T-helper 9 cell (primary cell): ENCODE measurements around the gene ATP8B4.
"Not testable (repeated sequence)": the region's sequence is repeated elsewhere in the genome, so short reads cannot be mapped to it uniquely, and the experiment has no call there.

Experiments
- DNase-seq: peaks from one replicate; pipeline ENCODE4 v3.0.0-alpha.2; 2020
- total RNA-seq, 2 donors: gene quantifications; one replicate each; lab custom pipeline; 2026; lab: John Stamatoyannopoulos, UW

Gene ATP8B4, protein sequence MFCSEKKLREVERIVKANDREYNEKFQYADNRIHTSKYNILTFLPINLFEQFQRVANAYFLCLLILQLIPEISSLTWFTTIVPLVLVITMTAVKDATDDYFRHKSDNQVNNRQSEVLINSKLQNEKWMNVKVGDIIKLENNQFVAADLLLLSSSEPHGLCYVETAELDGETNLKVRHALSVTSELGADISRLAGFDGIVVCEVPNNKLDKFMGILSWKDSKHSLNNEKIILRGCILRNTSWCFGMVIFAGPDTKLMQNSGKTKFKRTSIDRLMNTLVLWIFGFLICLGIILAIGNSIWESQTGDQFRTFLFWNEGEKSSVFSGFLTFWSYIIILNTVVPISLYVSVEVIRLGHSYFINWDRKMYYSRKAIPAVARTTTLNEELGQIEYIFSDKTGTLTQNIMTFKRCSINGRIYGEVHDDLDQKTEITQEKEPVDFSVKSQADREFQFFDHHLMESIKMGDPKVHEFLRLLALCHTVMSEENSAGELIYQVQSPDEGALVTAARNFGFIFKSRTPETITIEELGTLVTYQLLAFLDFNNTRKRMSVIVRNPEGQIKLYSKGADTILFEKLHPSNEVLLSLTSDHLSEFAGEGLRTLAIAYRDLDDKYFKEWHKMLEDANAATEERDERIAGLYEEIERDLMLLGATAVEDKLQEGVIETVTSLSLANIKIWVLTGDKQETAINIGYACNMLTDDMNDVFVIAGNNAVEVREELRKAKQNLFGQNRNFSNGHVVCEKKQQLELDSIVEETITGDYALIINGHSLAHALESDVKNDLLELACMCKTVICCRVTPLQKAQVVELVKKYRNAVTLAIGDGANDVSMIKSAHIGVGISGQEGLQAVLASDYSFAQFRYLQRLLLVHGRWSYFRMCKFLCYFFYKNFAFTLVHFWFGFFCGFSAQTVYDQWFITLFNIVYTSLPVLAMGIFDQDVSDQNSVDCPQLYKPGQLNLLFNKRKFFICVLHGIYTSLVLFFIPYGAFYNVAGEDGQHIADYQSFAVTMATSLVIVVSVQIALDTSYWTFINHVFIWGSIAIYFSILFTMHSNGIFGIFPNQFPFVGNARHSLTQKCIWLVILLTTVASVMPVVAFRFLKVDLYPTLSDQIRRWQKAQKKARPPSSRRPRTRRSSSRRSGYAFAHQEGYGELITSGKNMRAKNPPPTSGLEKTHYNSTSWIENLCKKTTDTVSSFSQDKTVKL
- total RNA-seq, result 0 to 0.14 reads per million in 2 donors

DNA sequence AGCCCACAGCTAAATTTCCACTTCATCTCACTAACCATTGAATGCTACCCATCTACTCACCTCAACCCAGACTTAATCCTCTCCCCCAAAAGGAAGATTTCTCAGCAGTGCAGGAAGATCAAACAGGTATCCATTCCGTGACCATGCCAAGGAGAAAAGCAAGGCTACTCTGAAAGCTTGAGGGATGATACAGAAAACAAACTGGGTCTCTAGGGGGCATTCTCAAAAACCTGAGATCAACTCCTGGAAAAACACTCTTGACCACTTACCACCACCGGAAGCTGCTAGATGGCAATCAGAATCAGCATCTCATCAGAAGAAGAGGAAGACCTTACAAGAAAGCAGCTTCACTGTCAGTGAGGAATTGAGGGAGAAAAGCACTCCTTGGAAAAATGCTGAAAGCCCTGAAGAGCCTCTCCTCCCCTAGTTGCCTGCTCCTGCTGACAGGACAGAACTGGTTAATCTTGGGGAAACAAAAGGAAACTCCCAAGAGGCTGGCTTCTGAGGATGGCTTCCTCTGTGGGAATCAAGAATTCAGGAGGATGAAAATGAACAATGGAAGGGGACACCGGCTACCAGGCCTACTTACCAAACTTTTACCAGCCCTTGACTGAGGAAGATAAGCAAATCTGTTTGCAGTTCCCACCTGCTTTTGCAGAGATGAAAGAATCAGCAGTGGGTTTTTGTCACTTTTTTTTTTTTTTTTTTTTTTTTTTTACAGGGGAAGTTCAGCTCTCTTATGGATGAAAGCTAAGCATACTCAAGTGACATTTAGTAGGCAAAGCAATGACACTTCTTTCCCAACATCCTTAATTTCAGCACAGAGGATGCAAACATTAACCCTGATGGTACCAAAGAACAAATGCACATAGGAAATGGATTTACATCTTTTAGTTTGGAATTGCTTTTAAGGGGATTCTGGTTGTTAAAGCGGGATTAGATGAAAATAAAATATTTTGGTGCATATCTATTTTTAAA is at the start of gene ATP8B4:
Gene ATP8B4, minus strand, starts transcription at position 171 of the 978 bp plus-strand sequence. CDS start 12,267 bp downstream, outside the sequence.
- DNase-seq, result no peak

DNA sequence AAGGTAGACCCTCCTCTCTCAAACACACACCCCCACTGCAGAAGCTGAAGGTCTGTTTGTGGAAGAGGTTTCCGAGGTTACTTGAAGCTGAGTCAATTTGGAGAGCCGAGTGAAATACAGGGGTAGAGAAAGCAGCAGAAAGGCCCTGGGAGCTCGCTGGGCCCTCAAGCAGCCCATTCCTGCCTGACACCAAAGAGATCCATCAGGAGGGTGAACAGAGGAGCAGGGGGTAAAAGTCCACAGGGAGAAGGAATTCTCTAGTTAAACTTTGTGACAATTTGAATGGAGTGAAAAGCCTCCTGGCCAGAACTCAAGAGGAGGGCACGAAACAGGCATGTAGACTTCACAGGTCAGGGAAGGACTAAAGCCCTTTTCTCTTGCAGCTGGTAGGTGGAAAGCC is 49.3 kb upstream of the ATP8B4 start:
- no peak for DNase-seq

DNA sequence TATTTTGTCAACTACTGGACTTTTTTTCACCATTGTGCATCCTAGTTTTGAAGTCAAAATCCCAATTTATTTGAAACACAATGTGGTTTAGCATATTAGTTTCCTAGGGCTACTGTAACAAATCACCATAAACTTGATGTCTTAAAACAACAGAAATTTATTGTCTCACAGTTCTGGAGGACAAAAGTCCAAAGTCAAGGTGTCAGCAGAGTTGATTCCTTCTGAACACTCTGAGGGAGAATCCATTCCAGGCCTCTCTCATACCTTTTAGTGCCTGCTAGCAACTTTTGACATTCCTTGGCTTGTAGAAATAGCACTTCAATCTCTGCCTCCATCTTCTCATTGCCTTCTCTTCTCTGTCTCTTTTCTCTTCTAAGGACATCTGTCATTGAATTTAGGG is 48.1 kb upstream of the ATP8B4 start:
- no peak for DNase-seq

DNA sequence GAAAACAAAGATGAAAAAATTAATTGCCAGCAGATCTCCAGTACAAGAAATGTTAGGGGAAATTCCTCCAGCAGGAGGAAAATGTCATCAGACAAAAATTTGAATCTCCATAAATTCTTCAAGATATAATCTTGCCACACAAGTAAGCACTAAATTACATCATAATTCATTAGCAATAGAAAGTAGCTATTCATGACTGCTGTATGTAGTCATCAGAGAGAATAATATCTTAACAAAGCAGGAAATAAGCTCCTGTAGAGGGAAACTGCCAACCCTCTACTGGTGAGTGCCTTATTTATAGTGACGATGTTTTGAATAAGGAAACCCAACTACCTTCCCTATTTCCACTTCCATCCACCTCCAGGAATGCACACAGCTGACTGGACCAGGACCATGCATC is 47.2 kb upstream of the ATP8B4 start:
- DNase-seq, result no peak

DNA sequence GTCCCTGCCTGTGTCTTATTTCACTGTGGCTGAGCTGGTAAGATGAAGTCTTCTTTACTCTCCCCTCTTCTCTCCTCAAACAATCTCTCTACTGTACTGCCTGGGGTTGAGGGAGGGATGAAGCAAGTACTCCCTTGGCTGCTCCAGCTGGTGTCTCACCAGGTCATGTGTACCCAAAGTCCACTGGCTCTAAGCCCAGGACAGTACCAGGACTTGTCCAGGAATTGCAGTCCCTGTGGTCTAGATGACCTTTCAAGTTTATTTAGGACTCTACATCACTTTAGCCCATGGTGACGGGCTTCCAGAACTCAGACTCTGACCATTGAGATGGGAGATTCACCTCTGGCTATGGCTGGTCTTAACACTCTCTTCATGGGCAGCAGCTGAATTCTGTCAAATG is 45.4 kb upstream of the ATP8B4 start:
- no peak for DNase-seq

DNA sequence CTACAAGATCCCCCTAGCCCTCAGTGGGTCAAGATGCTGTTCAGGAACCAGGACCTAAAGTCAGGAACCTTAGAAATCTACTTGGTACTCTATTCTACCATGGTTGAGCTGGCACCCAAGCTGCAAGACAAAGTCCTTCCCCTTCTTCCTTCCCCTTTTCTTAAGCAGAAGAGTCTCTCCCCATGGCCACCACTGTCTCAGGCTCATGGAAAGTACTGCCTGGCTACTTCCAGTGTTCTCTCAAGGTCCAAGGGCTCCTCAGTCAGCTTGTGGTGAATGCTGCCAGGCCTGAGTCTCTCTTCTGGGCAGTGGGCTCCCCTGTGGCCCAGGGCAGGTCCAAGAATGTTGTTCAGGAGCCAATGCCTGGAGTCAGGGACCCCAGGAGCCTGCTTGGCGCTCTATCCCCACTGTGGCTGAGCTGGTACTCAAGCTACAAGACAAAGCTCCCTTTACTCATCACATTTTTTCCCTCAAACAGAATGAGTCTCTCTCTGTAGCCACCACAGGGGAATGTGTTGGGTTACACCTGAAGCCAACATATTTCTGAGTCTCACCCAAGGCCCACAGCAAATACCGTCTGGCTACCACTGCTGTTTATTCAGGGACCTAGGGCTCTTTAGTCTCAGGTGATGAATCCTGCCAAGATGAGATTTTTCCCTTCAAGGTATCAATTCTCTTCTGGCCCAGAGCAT is 44.8 kb upstream of the ATP8B4 start:
- DNase-seq, result no peak

DNA sequence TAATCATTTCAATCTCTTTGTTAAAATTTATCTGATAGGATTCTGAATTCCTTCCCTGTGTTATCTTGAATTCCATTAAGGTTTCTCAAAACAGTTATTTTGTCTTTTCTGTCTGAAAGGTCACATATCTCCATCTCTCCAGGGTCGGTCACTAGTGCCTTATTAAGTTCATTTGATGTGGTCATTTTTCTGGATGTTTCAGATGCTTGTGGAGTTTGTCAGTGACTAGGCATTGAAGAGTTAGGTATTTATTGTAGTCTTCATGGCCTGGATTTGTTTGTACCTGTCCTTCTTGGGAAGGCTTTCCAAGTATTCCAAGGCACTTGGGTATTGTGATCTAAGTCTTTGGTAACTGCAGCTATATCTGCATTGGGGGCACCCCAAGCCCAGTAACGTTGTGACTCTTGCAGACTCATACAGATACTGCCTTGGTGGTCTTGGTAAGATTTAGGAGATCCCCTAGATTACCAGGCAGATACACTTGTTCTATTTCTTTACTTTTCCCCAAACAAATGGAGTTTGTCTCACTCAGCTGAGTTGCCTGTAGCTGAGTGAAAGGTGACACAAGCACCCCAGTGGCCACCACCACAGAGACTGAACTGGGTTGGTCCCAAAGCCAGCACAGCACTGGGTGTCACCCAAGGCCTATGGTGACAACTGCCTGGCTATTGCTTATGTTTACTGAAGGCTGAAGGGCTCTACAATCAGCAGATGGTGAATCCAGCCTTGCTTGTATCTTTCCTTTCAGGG is 44.1 kb upstream of the ATP8B4 start:
- DNase-seq, result no peak

DNA sequence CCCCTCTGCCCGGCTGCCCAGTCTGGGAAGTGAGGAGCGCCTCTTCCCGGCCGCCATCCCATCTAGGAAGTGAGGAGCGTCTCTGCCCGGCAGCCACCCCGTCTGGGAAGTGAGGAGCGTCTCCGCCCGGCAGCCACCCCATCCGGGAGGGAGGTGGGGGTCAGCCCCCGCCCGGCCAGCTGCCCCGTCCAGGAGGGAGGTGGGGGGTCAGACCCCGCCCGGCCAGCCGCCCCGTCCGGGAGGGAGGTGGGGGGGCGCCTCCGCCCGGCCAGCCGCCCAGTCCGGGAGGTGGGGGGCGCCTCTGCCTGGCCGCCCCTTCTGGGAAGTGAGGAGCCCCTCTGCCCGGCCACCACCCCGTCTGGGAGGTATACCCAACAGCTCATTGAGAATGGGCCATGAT is 39.2 kb upstream of the ATP8B4 start:
- not testable (repeated sequence) for DNase-seq

DNA sequence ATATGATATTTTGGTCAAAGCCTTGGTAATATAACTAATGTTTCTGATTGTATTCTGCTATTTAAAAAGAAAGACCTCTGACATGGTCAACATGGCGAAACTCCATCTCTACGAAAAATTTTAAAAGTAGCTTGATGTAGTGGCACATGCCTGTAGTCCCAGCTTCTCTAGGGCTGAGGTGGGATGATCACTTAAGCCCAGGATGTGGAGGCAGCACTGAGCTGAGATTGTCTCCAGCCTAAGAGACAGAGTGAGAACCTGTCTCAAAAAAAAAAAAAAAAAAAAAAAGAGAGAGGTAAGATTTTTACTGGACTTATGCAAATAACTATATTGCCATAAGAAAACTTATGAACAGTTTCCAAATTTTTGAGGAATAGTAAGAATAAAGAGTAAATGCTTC is 32.4 kb upstream of the ATP8B4 start:
- DNase-seq, result no peak

DNA sequence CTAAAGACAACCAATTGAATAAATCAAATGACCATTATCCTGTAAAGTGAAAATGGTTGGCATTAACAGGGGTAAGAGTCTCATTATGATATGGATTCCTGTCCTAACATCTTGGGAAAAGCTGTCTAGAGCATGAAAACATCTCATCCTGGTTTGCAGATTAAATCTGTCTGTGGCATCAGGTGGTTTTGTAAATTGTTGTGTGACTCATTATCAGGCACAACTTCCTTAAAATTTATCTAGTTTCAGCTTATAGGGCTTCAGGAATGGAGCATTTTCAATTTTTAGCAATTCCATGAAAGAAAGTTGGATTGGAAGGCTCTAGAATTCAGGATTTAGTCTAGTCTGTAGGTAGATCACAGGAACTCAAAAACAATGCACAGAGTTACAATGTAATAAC is 31.8 kb upstream of the ATP8B4 start:
- DNase-seq, result no peak

DNA sequence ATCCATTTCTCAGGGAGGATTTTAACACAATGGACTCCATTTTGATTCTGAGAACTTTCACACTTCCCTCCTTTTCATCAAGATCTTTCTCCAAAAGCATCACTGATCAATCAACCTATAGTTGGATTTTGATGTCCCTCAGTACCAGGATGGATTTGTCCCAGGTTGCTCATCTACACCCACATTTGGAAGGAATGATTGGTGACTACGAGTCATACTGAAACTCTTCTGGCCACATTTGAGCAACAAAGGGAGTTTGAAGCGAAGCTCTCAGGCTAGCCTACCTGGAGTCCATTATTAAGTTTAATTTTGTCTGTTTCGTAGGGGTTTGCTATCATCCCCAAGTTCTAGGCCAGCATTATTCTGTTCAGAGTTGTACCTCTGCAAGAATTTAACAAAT is 31.3 kb upstream of the ATP8B4 start:
- DNase-seq, result no peak

DNA sequence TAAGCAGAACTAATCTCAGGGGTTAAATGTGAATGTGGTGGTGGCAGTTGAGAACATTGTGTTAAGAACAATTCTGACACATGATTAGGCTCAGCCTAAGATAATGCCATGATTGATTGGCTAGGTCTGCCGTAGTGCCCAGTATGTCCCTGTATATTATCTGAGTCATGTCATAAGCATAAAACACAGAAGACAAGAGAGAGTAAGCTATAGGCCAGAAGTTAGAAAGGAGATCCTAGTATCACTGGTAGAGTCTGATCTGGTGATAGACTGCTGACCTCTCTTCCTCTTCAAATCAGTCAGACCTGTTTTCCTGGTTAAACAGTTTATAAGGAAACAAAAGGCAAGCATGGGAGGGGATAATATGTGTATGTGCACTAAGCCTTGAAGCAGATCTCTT is 30.1 kb upstream of the ATP8B4 start:
- DNase-seq, result no peak

DNA sequence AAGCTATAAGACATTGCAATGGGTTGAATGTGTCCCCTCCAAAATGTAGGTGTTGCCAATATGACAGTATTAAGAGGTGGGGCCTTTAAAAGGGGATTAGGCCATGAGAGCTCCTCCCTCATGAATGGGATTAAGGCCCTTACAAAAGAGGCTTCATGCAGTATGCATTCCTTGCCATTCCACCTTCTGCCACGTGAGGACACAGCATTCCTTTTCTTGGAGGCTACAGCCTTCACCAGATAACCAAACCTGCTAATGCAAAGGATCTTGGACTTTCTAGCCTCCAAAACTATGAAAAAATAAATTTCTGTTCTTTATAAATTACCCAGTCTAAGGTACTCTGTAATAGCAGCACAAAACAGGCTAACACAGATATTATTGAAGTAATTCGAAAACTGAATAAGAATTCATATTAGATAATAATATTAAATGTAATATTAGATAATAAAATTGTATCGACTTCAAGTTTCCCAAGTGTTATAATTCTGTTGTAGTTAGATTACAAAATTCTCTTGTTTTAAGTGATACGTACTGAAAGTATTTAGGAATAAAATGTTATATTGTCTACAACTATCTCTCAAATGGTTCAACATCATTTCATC is 29.4 kb upstream of the ATP8B4 start:
- no peak for DNase-seq

DNA sequence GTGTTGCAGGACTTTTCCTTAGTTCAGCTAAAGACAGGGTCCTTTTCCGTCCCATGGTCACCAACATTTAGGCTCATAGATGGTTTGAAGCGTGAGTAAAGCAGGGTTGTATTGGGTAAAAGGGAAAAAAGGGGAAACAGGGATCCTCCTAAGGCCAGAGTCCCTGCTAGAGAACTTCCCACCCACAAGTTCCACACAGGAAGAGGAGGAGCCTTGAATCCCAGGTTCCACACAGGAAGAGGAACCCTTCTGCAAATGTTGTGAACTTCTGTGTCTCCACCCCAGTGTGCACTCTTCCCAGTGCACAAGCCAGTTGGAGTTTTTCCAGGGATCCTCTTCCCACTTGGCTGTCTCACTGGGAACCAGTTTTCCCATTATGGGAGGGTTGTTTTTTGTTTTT is 27.6 kb upstream of the ATP8B4 start:
- no peak for DNase-seq

DNA sequence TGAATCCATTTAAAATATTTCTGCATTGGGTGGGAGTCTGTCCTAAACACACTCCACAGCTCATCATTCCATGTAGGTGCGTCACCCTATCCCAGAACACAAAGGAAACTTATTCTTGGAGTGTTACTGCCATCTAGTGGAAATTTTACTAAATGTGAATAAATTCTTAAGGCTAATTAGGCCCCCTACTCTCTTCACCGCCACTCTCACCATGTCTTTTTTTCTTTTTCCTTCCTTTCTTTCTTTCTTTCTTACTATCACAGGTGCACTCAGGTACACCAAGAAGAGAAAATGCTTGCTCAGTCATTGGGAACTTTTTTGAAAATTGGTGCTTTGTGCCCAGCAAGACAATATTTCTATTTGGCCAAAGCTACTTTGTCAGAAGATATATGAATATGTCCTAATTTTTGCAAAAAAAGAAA is 26.4 kb upstream of the ATP8B4 start:
- no peak for DNase-seq

DNA sequence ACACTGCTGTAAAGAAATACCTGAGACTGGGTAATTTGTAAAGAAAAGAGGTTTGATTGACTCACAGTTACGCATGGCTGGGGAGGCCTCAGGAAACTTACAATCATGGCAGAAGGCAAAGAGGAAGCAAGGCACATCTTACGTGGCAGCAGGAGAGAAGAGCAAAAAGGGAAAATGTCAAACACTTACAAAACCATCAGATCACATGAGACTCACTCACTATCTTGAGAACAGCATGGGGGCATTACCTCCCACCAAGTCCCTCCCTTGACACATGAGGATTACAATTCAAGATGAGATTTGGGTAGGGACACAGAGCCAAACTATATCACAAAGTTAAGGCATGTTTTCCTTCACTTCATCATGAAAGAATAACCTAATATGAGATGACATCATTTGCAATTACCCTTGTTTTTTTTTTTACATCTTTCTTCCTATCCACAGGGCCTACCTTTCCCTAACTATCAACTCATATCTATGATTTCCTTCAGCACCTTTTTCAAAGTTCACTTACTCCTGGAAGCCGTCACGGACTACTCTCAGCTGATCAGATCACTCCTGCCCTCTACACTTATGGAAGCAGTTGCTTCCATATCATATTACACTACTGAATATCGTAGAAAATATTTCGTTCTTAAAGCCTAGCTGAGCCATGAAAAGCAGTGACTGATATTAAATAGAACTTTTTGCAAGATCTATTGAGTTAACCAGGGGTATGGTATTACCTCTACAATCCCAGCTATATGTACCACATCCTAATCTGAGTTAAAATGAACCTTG is 25.5 kb upstream of the ATP8B4 start:
- DNase-seq, result no peak

DNA sequence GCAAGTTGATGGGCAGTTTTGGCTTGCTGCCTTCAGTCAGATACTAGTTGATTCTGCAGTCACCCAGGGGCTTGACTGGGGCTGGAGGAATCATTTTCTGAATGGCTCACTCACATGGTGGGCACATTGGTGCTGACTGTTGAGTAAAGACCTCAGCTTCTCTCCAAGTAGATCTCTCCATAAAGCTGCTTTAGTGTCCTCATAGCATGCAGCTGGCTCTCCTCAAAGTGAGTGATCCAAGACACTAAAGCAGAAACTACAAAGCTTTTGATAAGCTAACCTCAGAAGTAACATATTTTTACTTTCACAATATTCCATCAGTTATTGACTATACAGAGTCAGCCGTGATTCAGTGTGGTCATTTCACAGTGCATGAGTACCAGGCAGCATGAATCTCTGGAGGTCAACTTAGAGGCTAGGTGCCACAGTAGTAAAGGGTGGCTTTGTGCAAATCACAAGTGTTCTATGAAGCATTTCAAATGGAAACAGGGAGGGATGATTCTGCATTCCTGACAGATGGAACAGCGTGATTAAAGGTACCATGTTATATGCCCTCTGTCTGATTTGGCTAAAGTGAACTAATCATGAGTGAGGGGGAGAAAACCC is 24.3 kb upstream of the ATP8B4 start:
- no peak for DNase-seq

DNA sequence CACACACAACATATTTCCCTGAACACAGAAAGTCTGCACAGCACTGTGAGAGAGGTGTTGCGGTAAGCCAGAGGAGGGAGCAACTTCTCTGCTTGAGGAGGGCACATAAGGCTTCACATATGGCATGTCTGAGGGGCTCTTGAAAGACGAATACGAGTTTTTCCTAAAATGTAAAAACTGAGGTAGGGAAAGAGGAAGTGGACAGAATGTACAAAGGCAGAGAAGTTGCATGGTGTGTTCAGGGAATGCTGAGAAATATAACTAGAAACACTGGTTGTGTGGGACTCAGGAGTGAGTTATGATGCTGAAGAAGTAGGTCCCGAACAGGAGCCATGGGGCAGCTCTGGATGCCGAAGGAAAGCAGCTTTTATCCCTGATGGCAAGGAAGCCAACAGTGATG is 22.8 kb upstream of the ATP8B4 start:
- no peak for DNase-seq

DNA sequence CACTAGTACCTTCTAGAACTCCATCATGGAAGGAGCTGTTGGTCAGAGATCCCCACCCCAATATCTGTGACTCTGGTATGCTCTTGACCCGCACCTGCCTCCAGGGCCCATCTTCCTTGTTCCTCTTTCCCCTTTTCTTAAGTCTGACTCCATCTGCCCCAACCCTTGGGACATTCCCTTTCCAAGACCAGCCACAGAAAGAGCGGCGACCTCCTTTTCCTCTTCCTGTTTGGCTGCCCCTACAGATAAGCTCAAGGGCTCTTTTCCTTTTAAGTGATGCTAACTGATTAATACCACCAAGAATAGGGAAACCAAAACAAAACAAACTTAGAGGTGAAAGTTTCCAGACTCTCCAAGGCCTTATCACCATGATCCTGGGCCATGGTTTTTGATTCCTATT is 21.9 kb upstream of the ATP8B4 start:
- DNase-seq, result no peak
